ENCODE results near the gene TFAP2A. TPM values are rescaled to one million over a fixed set of nuclear protein-coding genes. Genes with fewer than 3 reads are reported as not detected.

TFAP2A gene
- total RNA-seq, 1 donor from 2014 or later: 59.6 TPM

- no peak for TF ChIP-seq CTCF (IDR thresholded peaks at IDR 0.05)
- peak overlapping the region; percentile 89 for H3K27ac Mint-ChIP-seq (ENCODE audit: unreplicated experiment)
- DNase-seq (ENCODE audit: extremely low spot score, unreplicated experiment): no peak
- H3K4me1 Mint-ChIP-seq (ENCODE audit: unreplicated experiment): peaks cover 94% of the 10 kb centered on the region
- H3K36me3 Mint-ChIP-seq (ENCODE audit: unreplicated experiment): peaks cover 39% of the 10 kb centered on the region
- H3K4me3 Mint-ChIP-seq (ENCODE audit: unreplicated experiment): peak overlapping the region; percentile 57
- no peaks in the 10 kb centered on the region for H3K27me3 Mint-ChIP-seq (ENCODE audit: unreplicated experiment)
- no peaks in the 10 kb centered on the region for H3K9me3 Mint-ChIP-seq (ENCODE audit: unreplicated experiment)
Measured at GRCh38 chr6:10398446-10399218, 16.2 kb downstream of the TFAP2A start.

- Mint-ChIP-seq H3K9me3 (ENCODE audit: unreplicated experiment) (no peaks in the 10 kb centered on the region), H3K4me3 (ENCODE audit: unreplicated experiment) (peak overlapping the region; percentile 57), H3K27me3 (ENCODE audit: unreplicated experiment) (no peaks in the 10 kb centered on the region), H3K27ac (ENCODE audit: unreplicated experiment) (peak overlapping the region; percentile 89), H3K4me1 (ENCODE audit: unreplicated experiment) (peaks cover 87% of the 10 kb centered on the region), H3K36me3 (ENCODE audit: unreplicated experiment) (peaks cover 39% of the 10 kb centered on the region)
- DNase-seq (ENCODE audit: extremely low spot score, unreplicated experiment): no peak
- TF ChIP-seq CTCF (IDR thresholded peaks at IDR 0.05): no peak
Measured at GRCh38 chr6:10397756-10398445, 17.0 kb downstream of the TFAP2A start.

- H3K4me1 Mint-ChIP-seq (ENCODE audit: unreplicated experiment): peaks cover 76% of the 10 kb centered on the region
- H3K4me3 Mint-ChIP-seq (ENCODE audit: unreplicated experiment): no peak overlapping the region
- DNase-seq (ENCODE audit: extremely low spot score, unreplicated experiment): no peak
- no peak for TF ChIP-seq CTCF (IDR thresholded peaks at IDR 0.05)
- peak overlapping the region; percentile 63 for H3K27ac Mint-ChIP-seq (ENCODE audit: unreplicated experiment)
- H3K27me3 Mint-ChIP-seq (ENCODE audit: unreplicated experiment): no peaks in the 10 kb centered on the region
- peaks cover 38% of the 10 kb centered on the region for H3K36me3 Mint-ChIP-seq (ENCODE audit: unreplicated experiment)
- no peaks in the 10 kb centered on the region for H3K9me3 Mint-ChIP-seq (ENCODE audit: unreplicated experiment)
Measured at GRCh38 chr6:10396785-10397184, 18.1 kb downstream of the TFAP2A start.

- TF ChIP-seq CTCF (IDR thresholded peaks at IDR 0.05): no peak
- no peaks in the 10 kb centered on the region for H3K27me3 Mint-ChIP-seq (ENCODE audit: unreplicated experiment)
- DNase-seq (ENCODE audit: extremely low spot score, unreplicated experiment): no peak
- peaks cover 31% of the 10 kb centered on the region for H3K36me3 Mint-ChIP-seq (ENCODE audit: unreplicated experiment)
- peaks cover 67% of the 10 kb centered on the region for H3K4me1 Mint-ChIP-seq (ENCODE audit: unreplicated experiment)
- H3K4me3 Mint-ChIP-seq (ENCODE audit: unreplicated experiment): peak overlapping the region; percentile 61
- no peaks in the 10 kb centered on the region for H3K9me3 Mint-ChIP-seq (ENCODE audit: unreplicated experiment)
- H3K27ac Mint-ChIP-seq (ENCODE audit: unreplicated experiment): peak overlapping the region; percentile 87
Measured at GRCh38 chr6:10395704-10396546, 18.9 kb downstream of the TFAP2A start.
